G401.6 (cell line): ENCODE data around the gene PLEKHO2.

Source experiments
- FAIRE-seq: peaks from 2 replicates; lab custom pipeline; 2012; peaks lifted over from hg19 to GRCh38; lab: Jason Lieb, UNC

PLEKHO2 gene

DNA sequence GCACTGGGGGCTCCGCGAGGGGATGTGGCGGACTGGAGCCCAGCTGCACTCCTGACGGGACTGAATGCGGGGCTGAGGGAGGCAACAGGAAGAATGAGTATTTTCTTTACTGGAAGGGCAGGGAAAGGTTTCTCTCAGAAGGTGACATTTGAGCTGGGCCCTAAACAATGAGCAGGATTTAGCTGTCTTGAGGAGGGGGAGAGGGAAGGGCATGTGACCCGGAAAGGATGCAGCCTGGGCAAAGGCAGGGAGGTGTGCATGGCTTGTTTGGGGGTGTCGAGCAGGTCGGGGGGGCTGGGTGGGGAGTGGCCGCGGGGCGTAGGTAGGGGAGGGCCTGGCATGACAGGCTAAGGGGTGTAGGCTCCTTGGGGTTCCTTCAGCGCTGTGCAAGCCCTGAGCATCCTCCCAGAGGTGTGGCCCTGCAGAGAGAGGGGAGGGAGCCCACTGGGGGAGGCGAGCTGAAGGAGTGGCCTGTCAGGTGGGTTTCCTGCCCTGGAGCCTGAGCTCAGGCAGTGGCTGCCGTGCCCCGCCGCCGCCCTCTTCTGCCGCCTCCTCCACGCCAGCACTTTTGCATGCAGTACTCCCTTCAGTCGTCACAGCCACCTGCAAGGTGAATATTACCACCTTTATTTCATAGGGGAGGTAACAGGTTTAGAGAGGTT, 52.8 kb downstream of the PLEKHO2 start:
- FAIRE-seq: no peak

DNA sequence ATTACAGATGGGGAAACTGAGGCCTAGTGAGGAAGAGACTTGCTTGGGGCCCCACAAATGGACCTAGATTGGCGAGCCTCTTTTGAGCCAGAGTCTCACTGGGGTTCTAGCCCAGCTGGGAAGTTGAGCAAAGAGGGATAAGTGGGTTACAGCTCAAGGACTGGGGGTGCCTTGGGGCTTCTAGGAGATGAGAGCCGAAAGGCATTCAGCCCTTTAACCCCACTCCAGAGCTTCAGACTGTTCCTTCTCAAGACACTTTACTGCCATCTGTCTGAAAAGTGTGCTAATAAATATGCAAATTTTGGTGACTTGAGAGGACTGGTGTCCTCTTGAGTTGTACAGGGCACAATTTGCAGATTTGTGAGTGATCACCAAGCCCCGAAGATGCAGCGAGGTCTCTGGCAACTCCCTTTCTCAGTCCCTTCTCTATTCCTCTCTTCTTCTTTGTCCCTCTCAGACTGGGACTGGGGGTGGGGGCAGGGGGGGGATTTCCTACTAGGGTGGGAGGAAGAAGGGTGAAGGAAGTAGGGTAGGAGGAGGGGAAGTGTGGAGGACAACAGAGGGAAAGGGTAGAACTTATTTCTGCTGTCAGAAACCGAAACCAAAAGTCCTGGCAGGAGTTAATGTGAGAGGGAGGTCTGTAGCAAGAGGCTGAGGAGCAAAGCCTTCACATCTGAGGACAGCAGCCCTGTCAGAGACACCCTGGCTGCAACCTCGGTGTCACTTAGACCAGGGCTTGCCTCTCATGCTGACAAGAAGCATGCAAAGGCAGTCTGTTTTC, 53.8 kb downstream of the PLEKHO2 start:
- FAIRE-seq: no peak

DNA sequence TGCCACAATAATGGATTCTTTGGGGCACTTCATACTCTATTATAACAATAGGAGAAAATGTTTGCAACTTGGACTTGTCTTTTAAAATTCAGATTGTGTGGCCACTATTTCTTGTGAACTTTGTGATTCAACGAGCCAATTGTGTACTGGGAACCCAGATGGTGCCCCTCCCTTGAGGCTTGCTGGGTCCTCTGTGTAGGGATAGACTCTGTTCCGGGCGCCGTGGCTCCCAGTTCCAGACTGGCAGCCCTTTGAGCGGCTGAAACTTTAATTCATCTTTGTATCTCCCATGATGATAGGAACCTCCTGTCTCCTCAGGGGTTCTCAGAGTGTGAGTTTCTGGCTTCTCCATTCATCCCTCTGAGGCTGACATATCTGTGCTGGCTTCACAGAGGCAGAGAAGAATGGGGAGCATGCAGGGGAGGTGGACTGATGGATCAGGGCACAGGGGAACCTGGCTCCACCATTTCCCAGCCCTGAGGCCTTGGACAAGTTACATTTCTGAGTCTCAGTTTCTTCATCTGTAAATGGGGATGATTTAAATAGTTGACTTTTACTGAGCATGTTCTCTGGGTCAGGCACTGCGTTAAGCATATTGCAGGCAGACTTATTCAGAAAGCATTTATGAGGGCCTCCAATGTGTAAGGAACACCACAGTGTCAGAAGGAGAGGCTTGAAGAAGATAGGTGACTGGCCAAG, 54.8 kb downstream of the PLEKHO2 start:
- FAIRE-seq: no peak

DNA sequence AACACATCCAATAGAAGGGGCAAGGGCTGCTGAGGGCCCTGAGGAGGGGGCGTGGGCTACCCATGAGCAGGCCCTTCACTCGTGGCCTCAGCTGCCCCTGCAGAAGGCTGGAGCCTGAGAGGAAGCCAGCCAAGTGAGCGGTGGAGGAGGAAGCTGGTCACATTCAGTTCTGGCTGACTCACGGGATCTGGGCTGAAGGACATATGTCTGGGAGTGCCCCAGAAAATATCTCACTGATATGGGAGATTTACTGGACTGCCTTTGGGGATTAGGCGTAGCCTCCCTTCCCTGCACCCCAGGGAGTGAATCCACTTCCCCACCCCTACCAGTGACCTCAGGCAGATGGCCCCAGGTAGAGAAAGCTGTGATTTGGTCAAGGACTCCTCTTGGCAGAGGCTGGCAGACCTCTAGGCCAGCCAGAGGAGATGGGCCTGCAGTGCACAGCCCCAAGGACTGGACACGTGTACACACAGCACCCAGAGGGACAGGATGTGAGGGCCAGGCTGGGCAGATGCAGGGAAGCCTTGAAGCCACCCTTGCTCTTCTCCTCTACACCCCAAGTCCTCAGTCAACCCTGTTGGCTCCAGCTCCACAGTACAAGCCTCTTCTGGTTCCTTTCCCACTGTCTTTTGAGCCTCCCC, 55.8 kb downstream of the PLEKHO2 start:
- no peak for FAIRE-seq

DNA sequence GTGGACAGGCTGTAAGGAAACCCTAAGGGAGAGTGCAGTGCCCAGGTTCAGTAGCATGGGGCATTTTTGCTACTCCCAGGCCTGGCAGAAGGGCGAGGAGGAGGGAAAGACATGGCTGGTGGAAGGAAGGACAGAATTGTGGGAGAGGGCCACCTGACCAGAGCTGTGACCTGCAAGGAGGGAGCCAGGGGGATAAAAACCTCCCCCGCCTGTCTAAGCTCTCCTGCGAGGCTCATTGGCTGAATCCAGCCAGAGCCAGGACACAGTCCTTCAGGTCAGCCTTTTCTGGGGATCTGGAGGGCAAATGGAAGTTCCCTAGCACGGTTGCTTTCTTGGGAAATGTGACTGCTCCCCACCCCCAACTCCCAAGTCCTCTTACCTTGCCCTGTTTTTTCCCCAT, 56.7 kb downstream of the PLEKHO2 start:
- FAIRE-seq: no peak

DNA sequence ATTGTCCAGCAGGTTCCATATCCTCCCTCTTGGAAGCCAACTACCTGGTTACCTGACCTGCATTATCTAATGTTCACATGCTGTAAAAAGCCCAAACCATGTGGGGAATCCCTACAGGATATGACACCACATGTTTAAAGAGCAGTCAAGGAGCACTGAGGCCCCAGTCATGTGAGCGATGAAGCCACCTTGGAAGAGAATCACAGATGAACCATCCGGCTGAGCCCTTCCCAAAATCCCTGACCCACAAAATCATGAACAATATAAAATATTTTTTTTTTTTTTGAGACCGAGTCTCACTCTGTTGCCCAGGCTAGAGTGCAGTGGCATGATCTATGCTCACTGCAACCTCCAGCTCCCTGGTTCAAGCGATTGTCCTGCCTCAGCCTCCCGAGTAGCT, 59.4 kb downstream of the PLEKHO2 start:
- FAIRE-seq: no peak

DNA sequence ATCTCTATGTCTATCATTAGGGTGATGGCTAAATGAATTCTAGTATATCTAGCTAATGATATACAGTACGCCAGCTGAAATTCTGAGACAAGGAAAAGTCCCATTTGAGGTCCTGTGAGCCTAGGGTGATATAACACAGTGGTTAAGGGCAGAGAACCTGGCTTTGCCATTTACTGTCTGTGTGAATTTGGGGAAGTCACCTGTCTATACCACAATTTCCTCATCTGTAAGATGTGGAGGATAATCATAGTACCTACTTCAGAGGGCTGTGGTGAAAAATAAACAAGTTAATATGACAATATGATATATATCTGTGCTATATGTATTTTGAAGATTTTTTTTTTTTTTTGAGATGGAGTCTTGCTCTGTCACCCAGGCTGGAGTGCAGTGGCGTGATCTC, 60.2 kb downstream of the PLEKHO2 start:
- FAIRE-seq: no peak

DNA sequence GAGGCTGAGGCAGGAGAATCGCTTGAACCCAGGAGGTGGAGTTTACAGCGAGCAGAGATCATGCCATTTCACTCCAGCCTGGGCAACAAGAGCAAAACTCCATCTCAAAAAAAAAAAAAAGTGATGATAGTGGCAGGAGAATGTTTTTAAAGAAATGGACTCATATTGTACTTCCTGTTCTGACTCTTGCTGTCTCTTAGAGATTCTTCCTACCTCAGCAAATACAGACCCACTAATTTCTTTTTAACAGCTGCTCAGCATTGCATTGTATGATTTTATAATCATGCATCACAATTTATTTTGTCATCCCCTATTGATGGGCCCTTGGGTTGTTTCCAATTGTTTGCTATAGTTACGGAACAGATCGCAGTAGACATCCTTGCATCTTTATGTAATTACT, 61.1 kb downstream of the PLEKHO2 start:
- no peak for FAIRE-seq

DNA sequence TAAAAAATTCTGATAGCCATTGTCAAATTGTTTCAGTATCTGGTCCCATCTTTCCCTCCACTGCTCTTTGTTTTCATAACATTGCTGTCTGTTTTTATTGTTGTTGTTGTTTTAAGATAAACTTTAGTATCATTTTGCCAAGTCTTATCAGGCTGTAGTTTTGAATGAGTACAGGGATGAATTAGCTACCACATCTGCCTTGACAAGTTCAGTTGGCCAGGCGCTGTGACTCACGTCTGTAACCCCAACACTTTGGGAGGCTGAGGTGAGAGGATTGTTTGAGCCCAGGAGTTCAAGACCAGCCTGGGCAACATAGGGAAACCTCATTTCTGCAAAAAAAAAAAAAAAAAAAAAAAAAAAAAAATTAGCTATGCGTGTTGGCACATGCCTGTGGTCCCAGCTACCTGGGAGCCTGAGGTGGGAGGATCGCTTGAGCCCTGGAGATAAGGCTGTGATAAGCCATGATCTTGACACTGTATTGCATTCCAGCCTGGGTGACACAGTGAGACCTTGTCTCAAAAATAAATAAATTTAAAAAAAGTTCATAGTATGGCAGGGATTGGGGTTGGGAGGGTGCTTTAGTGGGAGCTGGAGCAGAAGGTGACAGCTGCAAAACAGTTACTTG, 61.7 kb downstream of the PLEKHO2 start:
- no peak for FAIRE-seq

DNA sequence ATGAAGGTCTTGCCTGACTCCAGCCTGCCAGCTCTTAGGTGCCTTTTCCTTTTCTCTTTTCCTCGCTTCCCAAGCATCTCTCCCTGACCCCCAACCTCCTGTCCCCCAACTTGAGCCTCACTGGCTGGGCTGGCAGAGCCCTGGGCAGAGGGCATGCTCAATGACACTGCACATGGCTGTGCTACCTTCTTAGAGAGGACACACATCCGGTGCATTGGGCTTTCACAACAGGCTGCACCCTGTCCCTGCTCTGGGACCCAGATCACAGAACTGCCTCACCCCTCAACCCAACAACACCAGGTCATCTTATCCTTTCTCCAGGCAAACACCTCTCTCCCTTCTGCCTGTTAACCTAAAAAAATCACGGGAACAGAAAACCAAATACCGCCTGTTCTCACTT, 62.5 kb downstream of the PLEKHO2 start:
- no peak for FAIRE-seq

DNA sequence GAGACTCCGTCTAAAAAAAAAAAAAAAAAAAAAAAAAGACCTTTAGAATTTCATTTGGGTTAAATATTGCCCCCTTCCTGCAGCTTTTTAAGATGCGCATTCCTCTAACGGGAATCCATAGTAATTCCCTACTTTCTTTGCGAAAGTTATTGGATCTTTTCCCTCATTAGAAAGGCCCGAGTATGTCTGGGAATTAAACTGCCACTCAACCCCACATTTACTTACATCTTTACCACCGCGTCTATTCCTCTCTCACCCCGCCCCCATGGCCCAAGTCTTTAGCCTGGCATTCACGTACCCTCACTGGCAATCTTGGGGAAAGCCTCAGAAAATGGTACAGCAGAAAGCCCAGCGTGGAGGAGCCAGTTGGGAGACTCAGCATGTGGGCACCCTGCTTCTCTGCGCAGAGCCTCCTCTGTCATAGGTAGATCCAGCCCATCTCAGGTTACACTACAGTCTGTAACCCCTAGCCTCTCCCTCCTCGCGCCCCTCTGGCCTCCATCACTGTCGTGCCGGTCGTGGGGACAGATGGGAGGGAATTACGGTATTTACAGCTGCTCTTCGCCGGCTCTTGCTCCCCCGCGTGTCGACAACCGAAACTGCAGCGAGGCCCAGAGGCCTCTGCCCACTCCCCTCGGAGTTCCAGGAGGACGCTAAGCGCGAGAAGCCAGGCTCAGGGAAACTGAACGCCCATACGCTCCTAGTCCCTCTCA, 63.6 kb downstream of the PLEKHO2 start:
- FAIRE-seq: no peak

DNA sequence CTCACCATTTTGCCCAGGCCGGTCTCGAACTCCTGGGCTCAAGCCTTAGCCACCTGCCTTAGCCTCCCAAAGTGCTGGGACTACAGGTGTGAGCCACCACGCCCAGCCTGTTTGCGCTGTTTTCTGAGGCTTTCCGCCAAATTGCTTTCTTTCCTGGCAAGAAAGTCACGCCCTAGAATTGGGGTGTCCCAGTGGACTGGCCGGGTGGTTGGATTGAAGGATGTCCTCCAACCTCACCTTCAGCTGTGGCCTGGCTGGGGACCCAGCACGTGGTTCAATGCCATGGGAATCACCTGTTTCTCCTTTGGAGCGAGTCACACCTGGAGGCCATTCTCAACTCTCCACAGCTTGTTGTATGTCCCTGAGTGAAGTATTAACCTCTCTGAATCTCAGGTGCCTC, 64.2 kb downstream of the PLEKHO2 start:
- FAIRE-seq: no peak

DNA sequence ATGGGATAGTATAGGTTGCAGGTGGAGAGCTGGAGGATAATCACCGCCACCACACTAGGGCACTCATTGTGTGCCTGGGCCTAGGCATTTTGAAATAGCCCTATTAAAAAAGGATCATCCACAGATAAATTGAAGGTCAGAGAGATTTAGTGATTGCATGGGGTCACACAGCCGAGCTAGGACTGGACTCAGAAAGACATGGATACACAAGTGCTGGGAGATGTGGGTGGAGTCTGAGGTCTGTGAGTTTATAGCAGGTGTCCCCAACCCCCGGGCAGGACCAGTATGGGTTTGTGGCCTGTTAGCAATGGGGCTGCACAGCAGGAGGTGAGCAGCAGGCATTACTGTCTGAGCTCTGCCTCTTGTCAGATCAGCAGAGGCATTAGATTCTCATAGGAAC, 64.7 kb downstream of the PLEKHO2 start:
- no peak for FAIRE-seq

DNA sequence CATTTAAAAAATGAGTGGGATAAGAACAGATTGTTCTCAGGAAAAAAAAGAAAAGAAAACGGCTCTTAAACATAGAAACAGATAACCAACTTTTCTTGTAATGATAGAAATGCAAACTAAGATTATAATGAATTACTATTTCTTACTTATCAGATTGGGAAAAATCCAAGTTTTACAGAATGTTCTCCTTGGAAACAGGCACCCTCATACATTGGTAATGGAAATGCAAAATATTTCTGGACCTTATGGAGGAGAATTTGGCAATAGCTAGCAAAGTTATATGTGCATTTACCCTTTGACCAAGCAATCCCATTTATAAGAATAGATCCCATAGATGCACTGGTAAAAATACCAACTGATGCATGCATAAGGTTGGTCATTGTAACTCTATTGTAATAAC, 66.3 kb downstream of the PLEKHO2 start:
- no peak for FAIRE-seq

DNA sequence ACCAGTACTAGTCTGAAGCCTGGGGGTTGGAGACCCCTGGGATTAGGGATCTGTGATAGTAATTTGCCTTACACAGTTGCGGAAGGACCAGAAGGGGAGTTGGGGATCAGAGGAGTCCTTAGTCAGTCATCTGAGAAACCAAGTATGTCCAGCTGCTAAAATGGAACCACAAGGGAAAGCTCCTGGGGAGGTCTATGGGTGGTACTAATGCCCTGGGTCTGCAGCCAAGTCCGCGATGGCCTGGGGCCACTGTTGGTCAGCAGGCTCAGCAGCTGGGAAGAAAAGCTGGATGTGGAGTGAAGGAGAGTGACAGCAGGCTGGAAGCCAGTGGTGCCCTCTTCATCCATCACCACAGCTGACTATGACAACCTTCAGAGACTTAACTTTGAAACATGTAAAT, 67.8 kb downstream of the PLEKHO2 start:
- no peak for FAIRE-seq

DNA sequence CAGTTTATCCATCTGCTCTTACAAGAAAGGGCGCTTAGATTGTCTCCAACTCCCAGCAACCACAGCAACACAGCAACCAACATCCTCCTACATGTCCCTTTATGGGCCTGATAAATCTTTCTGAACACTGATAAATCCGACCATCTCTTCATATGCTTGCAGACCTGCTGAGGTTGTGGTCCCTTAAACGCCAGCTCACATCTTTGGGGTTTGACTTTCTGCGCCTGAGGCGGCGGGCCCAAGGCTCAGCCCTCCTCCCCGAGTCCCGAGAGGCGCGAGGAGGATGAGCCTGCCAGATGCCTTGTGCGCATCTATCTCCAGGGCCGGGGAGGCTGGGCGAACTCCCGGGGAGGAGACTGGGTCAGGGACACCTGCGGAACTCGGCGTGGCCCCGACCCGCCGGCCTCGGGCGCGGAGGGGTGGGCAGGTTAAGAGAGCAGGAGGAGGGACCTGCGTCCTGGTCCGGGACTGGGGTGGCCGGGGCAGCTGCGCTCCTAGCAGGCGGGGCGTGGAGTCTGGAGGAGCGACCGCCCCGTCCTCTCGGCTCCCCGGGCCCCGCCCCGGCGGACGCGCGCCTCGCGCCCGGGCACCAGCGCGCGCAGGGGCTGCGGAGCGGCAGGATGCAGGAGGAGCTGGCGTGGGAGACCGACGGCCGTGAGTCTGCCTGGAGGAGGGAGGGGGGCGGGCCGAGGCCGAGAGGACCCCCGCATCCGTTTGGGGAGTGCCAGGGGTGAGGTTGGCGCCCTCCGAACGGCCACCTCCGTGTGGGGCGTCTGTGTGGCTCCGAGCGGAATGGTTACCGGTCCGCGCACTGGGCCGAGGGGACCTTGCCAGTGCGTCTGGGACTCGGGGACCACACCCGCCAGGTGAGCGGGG, 69.8 kb downstream of the PLEKHO2 start, which contains the start of gene ANKDD1A:
Gene ANKDD1A, plus strand, starts transcription at position 592 of the 876 bp plus-strand sequence. Its CDS starts 29 bp downstream, at position 621.
- FAIRE-seq: no peak

DNA sequence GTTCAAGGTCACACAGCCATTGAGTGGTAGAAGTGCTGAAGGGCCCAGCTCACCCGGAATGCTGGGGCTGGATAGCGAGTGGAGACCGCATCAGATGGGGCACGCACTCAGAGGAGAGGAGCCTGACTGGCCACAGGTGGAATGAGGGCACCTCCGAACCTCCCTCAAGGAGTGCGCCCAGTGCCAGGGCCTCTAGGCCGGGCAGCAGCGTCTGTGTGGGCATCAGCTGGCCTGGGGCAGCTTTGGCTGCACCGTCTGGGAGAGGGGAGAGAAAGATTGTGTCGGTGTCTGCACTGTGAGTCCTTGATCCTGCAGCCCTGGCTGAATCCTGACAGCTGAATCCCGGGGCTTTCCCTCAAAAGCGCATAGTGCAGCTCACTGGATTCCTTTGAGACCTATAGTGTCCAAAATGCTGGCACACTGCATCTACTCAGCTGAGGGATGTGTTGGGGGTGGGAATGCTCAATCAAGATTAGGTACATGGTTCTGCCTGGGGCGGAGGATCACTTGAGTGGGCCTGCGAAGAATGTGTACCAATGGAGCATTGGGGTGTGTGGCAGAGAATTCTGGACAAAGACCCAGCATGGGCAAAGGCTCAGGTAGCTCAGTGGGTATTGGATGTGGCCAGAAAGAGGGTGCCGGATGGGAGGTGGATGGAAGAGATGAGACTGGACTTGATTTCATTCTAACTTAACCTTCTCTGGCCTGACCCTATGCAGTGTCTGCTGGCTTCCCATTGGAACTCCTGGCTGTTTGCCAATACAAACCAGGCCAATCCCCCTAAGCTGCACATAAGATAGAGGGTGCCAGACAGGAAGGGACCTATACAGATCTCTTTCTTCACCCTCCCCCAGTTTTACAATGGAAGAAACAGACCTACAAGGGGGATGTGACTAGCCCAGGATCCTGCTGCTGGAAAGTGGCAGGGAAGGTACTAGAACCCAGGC, 70.9 kb downstream of the PLEKHO2 start:
- no peak for FAIRE-seq

DNA sequence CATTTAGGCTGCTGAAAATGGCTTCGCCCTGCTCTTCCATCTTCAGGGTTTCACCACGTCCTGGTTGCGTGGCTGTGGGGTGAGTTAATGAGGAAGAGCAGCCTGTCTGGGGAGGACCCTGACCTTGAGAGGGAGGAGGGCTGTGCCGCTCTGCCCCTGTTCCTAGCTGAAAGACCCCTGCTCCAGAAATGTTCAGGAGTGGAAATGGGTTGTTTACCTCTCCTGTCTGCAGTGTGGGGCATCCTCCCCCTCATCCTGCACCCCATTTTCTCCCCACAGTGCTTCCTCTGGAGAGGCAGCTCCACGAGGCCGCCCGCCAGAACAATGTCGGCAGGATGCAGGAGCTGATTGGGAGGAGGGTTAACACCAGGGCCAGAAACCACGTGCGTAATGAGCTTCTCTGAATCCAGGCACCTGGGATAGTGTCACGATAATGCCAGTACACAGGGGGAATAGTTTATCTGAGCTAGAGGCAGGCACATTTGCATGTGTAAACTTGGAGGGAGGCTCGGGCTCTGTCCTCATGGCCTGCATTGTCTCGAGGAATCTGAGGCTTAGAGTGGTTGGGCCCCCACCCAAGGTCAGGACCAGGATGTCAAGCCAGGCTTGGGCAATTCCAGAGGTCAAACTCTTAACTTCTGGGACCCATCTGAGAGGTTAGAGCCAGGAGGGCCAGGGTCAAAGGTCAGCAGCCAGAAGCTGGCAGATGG, 74.0 kb downstream of the PLEKHO2 start:
- FAIRE-seq: no peak

DNA sequence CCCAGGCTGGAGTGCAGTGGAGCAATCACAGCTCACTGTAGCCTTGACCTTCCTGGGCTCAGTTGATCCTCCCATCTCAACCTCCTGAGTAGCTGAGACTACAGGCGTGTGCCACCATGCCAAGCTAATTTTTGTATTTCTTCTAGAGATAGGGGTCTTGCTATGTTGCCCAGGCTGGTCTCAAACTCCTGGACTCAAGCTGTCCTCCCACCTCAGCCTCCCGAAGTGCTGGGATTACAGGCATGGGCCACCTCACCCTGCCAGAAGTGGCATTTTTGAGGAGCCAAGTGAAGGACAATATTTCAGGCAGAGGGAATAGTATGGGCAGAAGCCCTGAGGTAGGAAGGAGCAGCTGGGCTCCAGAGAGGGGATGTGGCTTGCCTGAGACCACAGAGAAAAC, 74.7 kb downstream of the PLEKHO2 start:
- FAIRE-seq: no peak
